Gastrocnemius medialis (tissue), 4 donors: ENCODE results near the gene SMPD4. TPM values are rescaled to one million over a fixed set of nuclear protein-coding genes. Genes with fewer than 3 reads are reported as not detected.
"Not testable (repeated sequence)": the region's sequence is repeated elsewhere in the genome, so short reads cannot be mapped to it uniquely, and the experiment has no call there.

Source experiments
- ATAC-seq, 2 donors: fragments of 150-250 bp; one replicate each; pipeline ENCODE4 v1.9.1; 2016
- DNase-seq, 2 donors: peaks; one replicate each; pipeline ENCODE4 v3.0.0-alpha.2; 2019
- H3K27ac ChIP-seq, 4 donors: fragments of 200-600 bp; sonication (generic); 1 replicate in 1 of 4; 2 replicates in 3 of 4; pipeline ENCODE4 v1.5.1; 2016 to 2018; ENCODE audit warnings: mild to moderate bottlenecking in 2 of 4, moderate library complexity in 1 of 4
- H3K27me3 ChIP-seq, 3 donors: fragments of 200-600 bp; sonication (generic) in 2 of 3; 1 replicate in 1 of 3; 2 replicates in 2 of 3; pipeline versions ENCODE4 v1.5.1 to v1.6.0; 2016 to 2019; ENCODE audit warnings: mild to moderate bottlenecking in 1 of 3, moderate library complexity in 1 of 3
- H3K36me3 ChIP-seq, 2 donors: fragments of 200-600 bp; sonication (generic) in 1 of 2; one replicate each; pipeline ENCODE4 v1.5.1; 2017 to 2018
- H3K4me1 ChIP-seq, 2 donors: fragments of 200-600 bp; sonication (generic) in 1 of 2; one replicate each; pipeline ENCODE4 v1.5.1; 2016 to 2017; ENCODE audit warnings: mild to moderate bottlenecking in 2 of 2
- H3K4me3 ChIP-seq, 4 donors: fragments of 200-600 bp; sonication (generic) in 3 of 4; 1 replicate in 1 of 4; 2 replicates in 3 of 4; pipeline ENCODE4 v1.5.1; 2016 to 2019; ENCODE audit warnings: mild to moderate bottlenecking in 2 of 4
- H3K9me3 ChIP-seq, 3 donors: fragments of 200-600 bp; sonication (generic) in 2 of 3; 1 replicate in 1 of 3; 2 replicates in 2 of 3; pipeline ENCODE4 v1.5.1; 2016 to 2019
- POLR2A ChIP-seq, 2 donors: fragments of 450-650 bp; IDR thresholded peaks; one replicate each; pipeline ENCODE4 v1.6.1; 2017; ENCODE audit warnings: antibody characterized with exemption in 2 of 2, mild to moderate bottlenecking in 2 of 2, moderate library complexity in 2 of 2
- in situ Hi-C, 4 donors: fragments of 200-750 bp; cut with MboI; loops; one replicate each; pipeline versions ENCODE4 v1.15.0 to v1.8.0; 2017; ENCODE audit warnings: low sequenced_read_pairs in 4 of 4
- intact Hi-C: fragments of 100-400 bp; cut with DNase I; formaldehyde crosslinking; loops from one replicate; pipeline ENCODE4 v1.15.1; 2023; ENCODE audit warnings: low total_unique reads
- total RNA-seq, 4 donors: library from RNA; depleted of rRNA; stranded (reverse); fragments of >200 nt; gene quantifications; one replicate each; pipeline versions ENCODE4 v1.1.0 to v1.2.3, GENCODE V29; 2016
- TF ChIP-seq, protein P1 (sequence below), 5 experiments: fragments of 450-650 bp in 3 of 5; fragments of 200-600 bp in 2 of 5; sonication (generic) in 2 of 5; IDR thresholded peaks in 4 of 5; conservative IDR thresholded peaks in 1 of 5; 1 replicate in 4 of 5; 2 replicates in 1 of 5; pipeline ENCODE4 v1.5.1; 2016 to 2019; ENCODE audit warnings: antibody characterized with exemption in 5 of 5, mild to moderate bottlenecking in 3 of 5, moderate library complexity in 3 of 5

Gene SMPD4
- total RNA-seq, 4 donors from 2014 or later: 19.5 to 33.4 (median 24.5) TPM

DNA sequence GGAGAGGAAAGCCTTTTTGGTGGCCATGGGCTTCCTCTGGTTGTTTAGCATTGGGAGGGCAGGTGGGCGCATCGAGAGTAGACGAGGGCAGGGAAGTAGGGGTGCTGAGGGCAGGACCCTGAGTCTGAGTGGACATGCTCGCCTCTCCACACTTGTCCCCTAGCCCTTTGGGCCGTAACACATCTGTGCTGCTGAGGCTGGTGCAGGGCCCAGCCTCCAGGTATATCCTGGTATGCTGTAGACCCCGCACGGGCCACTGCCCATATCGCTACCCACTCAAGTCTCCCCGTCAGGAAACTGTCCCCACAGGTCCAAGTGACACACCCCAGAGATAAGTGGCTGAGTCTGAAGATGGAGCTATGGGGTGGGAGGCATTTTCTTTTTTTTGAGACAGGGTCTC lies 22.8 kb downstream of the SMPD4 start:
- no peaks in the 10 kb centered on the region for H3K27me3 ChIP-seq
- no peak for TF ChIP-seq POLR2A (IDR thresholded peaks at IDR 0.05)
- TF ChIP-seq, protein P1, sequence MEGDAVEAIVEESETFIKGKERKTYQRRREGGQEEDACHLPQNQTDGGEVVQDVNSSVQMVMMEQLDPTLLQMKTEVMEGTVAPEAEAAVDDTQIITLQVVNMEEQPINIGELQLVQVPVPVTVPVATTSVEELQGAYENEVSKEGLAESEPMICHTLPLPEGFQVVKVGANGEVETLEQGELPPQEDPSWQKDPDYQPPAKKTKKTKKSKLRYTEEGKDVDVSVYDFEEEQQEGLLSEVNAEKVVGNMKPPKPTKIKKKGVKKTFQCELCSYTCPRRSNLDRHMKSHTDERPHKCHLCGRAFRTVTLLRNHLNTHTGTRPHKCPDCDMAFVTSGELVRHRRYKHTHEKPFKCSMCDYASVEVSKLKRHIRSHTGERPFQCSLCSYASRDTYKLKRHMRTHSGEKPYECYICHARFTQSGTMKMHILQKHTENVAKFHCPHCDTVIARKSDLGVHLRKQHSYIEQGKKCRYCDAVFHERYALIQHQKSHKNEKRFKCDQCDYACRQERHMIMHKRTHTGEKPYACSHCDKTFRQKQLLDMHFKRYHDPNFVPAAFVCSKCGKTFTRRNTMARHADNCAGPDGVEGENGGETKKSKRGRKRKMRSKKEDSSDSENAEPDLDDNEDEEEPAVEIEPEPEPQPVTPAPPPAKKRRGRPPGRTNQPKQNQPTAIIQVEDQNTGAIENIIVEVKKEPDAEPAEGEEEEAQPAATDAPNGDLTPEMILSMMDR (IDR thresholded peaks at IDR 0.05 in 4 of 5, conservative IDR thresholded peaks at IDR 0.05 in 1 of 5): no peak
- no peaks in the 10 kb centered on the region for H3K4me1 ChIP-seq
- no peaks in the 10 kb centered on the region for H3K9me3 ChIP-seq
- no peak overlapping the region for H3K4me3 ChIP-seq
- in situ Hi-C loops (no loop called here), intact Hi-C loops (no loop called here)
- peaks cover 0 to 33% of the 10 kb centered on the region in 2 donors for H3K36me3 ChIP-seq
- DNase-seq (no peak), ATAC-seq (no peak)
- H3K27ac ChIP-seq: no peak overlapping the region

- intact Hi-C loops, H3K27ac ChIP-seq, ATAC-seq, H3K27me3 ChIP-seq, H3K4me3 ChIP-seq, DNase-seq, in situ Hi-C loops, H3K4me1 ChIP-seq, H3K9me3 ChIP-seq: not testable (repeated sequence)
- peaks cover 0 to 31% of the 10 kb centered on the region in 2 donors for H3K36me3 ChIP-seq
These were observed 23.4 kb downstream of the SMPD4 start for GRCh38 chr2:130157825-130158514.

- ATAC-seq, H3K4me1 ChIP-seq, H3K27me3 ChIP-seq, H3K27ac ChIP-seq, intact Hi-C loops, H3K9me3 ChIP-seq, DNase-seq, H3K4me3 ChIP-seq, in situ Hi-C loops: not testable (repeated sequence)
- H3K36me3 ChIP-seq: peaks cover 0 to 31% of the 10 kb centered on the region in 2 donors
These were observed 24.0 kb downstream of the SMPD4 start for GRCh38 chr2:130157354-130157753.

DNA sequence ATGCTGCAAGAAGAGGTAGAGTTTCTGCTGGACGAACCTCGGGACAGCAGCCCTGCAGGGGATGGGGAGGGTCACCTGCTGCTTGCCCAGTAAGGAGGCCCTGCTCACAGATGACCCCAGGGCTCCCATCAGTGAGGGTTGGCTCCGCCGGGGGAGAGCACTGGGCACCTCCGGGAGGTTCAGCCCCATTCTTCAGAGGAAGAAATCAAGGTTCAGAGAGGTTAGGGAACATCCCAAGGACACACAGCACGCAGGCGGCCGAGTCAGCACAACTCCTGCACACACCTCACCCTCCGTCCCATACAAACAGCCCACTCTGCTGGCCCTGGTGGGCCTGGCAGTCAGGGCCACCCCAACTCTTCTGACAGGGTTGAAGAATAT lies 24.8 kb downstream of the SMPD4 start:
- H3K4me3 ChIP-seq: no peak overlapping the region
- in situ Hi-C loops (no loop called here), intact Hi-C loops (no loop called here)
- no peaks in the 10 kb centered on the region for H3K27me3 ChIP-seq
- no peak for DNase-seq
- H3K27ac ChIP-seq: no peak overlapping the region
- H3K36me3 ChIP-seq: peaks cover 0 to 37% of the 10 kb centered on the region in 2 donors
- no peak for ATAC-seq
- H3K4me1 ChIP-seq: no peaks in the 10 kb centered on the region
- TF ChIP-seq, protein P1 (IDR thresholded peaks at IDR 0.05 in 4 of 5, conservative IDR thresholded peaks at IDR 0.05 in 1 of 5): no peak
- TF ChIP-seq POLR2A (IDR thresholded peaks at IDR 0.05): no peak
- H3K9me3 ChIP-seq: no peaks in the 10 kb centered on the region

GRCh38 chr2:130155956-130156623 lies 25.3 kb downstream of the SMPD4 start:
- in situ Hi-C loops: not testable (repeated sequence)

More at GRCh38 chr2:130155956-130156623, 25.3 kb downstream of the SMPD4 start:
- H3K4me1 ChIP-seq, H3K27ac ChIP-seq, intact Hi-C loops, H3K27me3 ChIP-seq, H3K4me3 ChIP-seq, ATAC-seq, H3K9me3 ChIP-seq: not testable (repeated sequence)
- H3K36me3 ChIP-seq: peaks cover 0 to 37% of the 10 kb centered on the region in 2 donors
- peak in 1 of 2 donors; percentile 23 for DNase-seq
- TF ChIP-seq, protein P1 (IDR thresholded peaks at IDR 0.05 in 4 of 5, conservative IDR thresholded peaks at IDR 0.05 in 1 of 5): peak in 1 of 5 experiments; percentile 26
